ENCODE measurements around the gene DAAM2. TPM values are rescaled to one million over a fixed set of nuclear protein-coding genes. Genes with fewer than 3 reads are reported as not detected.

DAAM2 gene
- total and polyA plus RNA-seq, 4 donors = 1.9 to 17.0 (median 4.4) TPM

DNA sequence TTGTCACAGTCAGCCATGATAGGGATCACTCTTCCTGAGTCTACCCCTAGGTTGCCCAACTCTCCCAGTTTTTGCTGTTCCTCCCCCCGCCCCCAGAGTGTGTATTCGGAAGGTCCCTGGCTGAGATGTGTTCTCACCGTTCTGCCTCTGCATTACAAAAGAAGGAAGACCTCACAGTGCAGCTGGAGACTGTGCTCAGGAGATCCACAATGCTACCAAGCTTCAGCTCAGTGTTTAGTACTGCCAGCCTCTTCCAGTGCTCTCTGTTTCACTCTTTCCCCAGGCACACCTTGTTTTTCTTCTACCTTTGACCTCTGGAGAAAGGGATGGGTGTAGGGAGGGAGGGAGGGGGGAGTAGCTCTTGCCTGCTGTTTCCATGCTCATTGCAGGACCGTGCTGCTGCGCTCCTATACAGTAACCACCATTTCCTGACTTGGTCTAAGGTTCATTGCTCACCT lies 155.5 kb downstream of the DAAM2 start:
- WGBS = 48% methylated on average over 5 of the region's 5 CpGs
- no peaks in the 10 kb centered on the region for H3K36me3 ChIP-seq (ENCODE audit: control insufficient read depth in 4 of 4, insufficient read depth in 3 of 4, low read depth in 1 of 4, low read length in 3 of 4)
- H3K4me3 ChIP-seq (ENCODE audit: low read depth in 1 of 3, low read length in 3 of 3) = no peak overlapping the region
- H3K27me3 ChIP-seq (ENCODE audit: control insufficient read depth in 4 of 4, insufficient read depth in 4 of 4, low read length in 3 of 4) = no peaks in the 10 kb centered on the region
- no peak overlapping the region for H3K9ac ChIP-seq (ENCODE audit: low read depth in 1 of 2, low read length in 2 of 2)
- no peak for TF ChIP-seq NR2F2 (IDR thresholded peaks at IDR 0.05)
- TF ChIP-seq TAF1 (conservative IDR thresholded peaks at IDR 0.05) = no peak
- no peak for TF ChIP-seq HNF4G (IDR thresholded peaks at IDR 0.05)
- TF ChIP-seq, protein P1, sequence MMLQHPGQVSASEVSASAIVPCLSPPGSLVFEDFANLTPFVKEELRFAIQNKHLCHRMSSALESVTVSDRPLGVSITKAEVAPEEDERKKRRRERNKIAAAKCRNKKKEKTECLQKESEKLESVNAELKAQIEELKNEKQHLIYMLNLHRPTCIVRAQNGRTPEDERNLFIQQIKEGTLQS (IDR thresholded peaks at IDR 0.05) = no peak
- TF ChIP-seq RXRA (IDR thresholded peaks at IDR 0.05) = no peak
- no peak for TF ChIP-seq ZBTB33 (IDR thresholded peaks at IDR 0.05)
- no peak for TF ChIP-seq FOXA2 (IDR thresholded peaks at IDR 0.05)
- no peak for TF ChIP-seq EGR1 (IDR thresholded peaks at IDR 0.05; ENCODE audit: low read depth in 2 of 2)
- no peak for TF ChIP-seq GABPA (IDR thresholded peaks at IDR 0.05 in 1 of 2, conservative IDR thresholded peaks at IDR 0.05 in 1 of 2)
- TF ChIP-seq, protein P2, sequence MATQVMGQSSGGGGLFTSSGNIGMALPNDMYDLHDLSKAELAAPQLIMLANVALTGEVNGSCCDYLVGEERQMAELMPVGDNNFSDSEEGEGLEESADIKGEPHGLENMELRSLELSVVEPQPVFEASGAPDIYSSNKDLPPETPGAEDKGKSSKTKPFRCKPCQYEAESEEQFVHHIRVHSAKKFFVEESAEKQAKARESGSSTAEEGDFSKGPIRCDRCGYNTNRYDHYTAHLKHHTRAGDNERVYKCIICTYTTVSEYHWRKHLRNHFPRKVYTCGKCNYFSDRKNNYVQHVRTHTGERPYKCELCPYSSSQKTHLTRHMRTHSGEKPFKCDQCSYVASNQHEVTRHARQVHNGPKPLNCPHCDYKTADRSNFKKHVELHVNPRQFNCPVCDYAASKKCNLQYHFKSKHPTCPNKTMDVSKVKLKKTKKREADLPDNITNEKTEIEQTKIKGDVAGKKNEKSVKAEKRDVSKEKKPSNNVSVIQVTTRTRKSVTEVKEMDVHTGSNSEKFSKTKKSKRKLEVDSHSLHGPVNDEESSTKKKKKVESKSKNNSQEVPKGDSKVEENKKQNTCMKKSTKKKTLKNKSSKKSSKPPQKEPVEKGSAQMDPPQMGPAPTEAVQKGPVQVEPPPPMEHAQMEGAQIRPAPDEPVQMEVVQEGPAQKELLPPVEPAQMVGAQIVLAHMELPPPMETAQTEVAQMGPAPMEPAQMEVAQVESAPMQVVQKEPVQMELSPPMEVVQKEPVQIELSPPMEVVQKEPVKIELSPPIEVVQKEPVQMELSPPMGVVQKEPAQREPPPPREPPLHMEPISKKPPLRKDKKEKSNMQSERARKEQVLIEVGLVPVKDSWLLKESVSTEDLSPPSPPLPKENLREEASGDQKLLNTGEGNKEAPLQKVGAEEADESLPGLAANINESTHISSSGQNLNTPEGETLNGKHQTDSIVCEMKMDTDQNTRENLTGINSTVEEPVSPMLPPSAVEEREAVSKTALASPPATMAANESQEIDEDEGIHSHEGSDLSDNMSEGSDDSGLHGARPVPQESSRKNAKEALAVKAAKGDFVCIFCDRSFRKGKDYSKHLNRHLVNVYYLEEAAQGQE (IDR thresholded peaks at IDR 0.05) = no peak
- TF ChIP-seq SP1 (IDR thresholded peaks at IDR 0.05) = no peak
- TF ChIP-seq HNF4A (conservative IDR thresholded peaks at IDR 0.05) = no peak
- no peak for TF ChIP-seq YY1 (IDR thresholded peaks at IDR 0.05)
- TF ChIP-seq RAD21 (IDR thresholded peaks at IDR 0.05) = no peak
- H3K4me1 ChIP-seq (ENCODE audit: control insufficient read depth in 4 of 4, insufficient read depth in 4 of 4, low read length in 3 of 4) = peaks cover 10 to 25% (median 15%) of the 10 kb centered on the region in 4 donors
- no peak for DNase-seq (ENCODE audit: low spot score)
- no peaks in the 10 kb centered on the region for H3K9me3 ChIP-seq (ENCODE audit: control insufficient read depth in 4 of 4, low read length in 3 of 4)
- H3K27ac ChIP-seq (ENCODE audit: low read depth in 1 of 2, low read length in 2 of 2) = no peak overlapping the region

DNA sequence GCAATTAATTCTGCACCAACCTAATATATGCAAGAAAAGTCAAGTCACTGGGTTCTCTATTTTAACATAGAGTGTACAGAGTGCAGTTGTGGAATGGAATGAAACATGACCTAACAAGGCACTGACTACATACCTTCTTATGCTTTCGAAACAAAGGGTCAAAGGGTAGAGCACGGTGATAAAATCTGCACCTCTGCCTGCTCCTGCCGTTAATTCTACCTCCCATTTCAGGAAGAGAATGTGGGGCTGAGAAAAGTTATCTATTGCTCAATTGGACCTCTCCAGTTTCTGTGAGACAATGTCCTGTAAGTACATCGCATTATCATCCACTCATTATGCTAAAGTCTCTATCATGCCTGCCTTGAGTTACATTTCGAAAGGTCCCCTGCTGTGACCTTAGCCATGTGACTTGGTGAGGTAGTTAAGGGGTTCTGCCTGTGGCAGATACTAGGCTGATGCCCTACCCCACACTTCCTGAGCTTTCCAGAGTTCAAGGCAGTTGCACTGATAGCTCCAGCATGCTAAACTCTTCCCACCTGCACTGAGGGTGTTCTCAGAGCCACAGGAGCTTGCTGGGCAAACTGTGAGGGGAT lies 156.1 kb downstream of the DAAM2 start:
- WGBS = 37% methylated on average over 5 of the region's 5 CpGs
- Histone ChIP-seq H3K27ac (ENCODE audit: low read depth in 1 of 2, low read length in 2 of 2) (no peak overlapping the region), H3K4me1 (ENCODE audit: control insufficient read depth in 4 of 4, insufficient read depth in 4 of 4, low read length in 3 of 4) (peaks cover 8 to 19% (median 12%) of the 10 kb centered on the region in 4 donors), H3K27me3 (ENCODE audit: control insufficient read depth in 4 of 4, insufficient read depth in 4 of 4, low read length in 3 of 4) (no peaks in the 10 kb centered on the region), H3K9ac (ENCODE audit: low read depth in 1 of 2, low read length in 2 of 2) (no peak overlapping the region), H3K9me3 (ENCODE audit: control insufficient read depth in 4 of 4, low read length in 3 of 4) (no peaks in the 10 kb centered on the region), H3K36me3 (ENCODE audit: control insufficient read depth in 4 of 4, insufficient read depth in 3 of 4, low read depth in 1 of 4, low read length in 3 of 4) (no peaks in the 10 kb centered on the region), H3K4me3 (ENCODE audit: low read depth in 1 of 3, low read length in 3 of 3) (no peak overlapping the region)
- DNase-seq (ENCODE audit: low spot score) = no peak
- TF ChIP-seq, protein P2 (IDR thresholded peaks at IDR 0.05) = peak; percentile 51
- TF ChIP-seq ZBTB33 (IDR thresholded peaks at IDR 0.05) = peak; percentile 48
- no peak for TF ChIP-seq FOXA1 (IDR thresholded peaks at IDR 0.05)
- TF ChIP-seq, protein P1 (IDR thresholded peaks at IDR 0.05) = peak; percentile 48
- peak; percentile 91 to 95 for TF ChIP-seq RXRA (IDR thresholded peaks at IDR 0.05)
- peak; percentile 87 for TF ChIP-seq NR2F2 (IDR thresholded peaks at IDR 0.05)
- TF ChIP-seq FOXA2 (IDR thresholded peaks at IDR 0.05) = peak; percentile 68
- peak; percentile 73 for TF ChIP-seq YY1 (IDR thresholded peaks at IDR 0.05)
- TF ChIP-seq GABPA (IDR thresholded peaks at IDR 0.05 in 1 of 2, conservative IDR thresholded peaks at IDR 0.05 in 1 of 2) = no peak
- peak in 1 of 2 donors; percentile 44 for TF ChIP-seq EGR1 (IDR thresholded peaks at IDR 0.05; ENCODE audit: low read depth in 2 of 2)
- TF ChIP-seq RAD21 (IDR thresholded peaks at IDR 0.05) = peak; percentile 37 to 51
- TF ChIP-seq TAF1 (conservative IDR thresholded peaks at IDR 0.05) = no peak
- TF ChIP-seq SP1 (IDR thresholded peaks at IDR 0.05) = peak; percentile 85
- peak in 1 of 2 donors; percentile 72 for TF ChIP-seq JUND (IDR thresholded peaks at IDR 0.05)
- peak; percentile 90 to 91 for TF ChIP-seq HNF4A (conservative IDR thresholded peaks at IDR 0.05)

Measured in liver (tissue), 9 donors.